Left ventricle myocardium inferior (tissue), 1 donor: Measurements from ENCODE around the gene NRXN3. TPM values are rescaled to one million over a fixed set of nuclear protein-coding genes. Genes with fewer than 3 reads are reported as not detected.

Experiments
- DNase-seq: peaks from one replicate; pipeline ENCODE4 v3.0.0-alpha.2; 2020
- H3K27ac ChIP-seq: fragments of 200-600 bp; replicated peaks from 2 replicates; pipeline ENCODE4 v1.8.0; 2021
- H3K27me3 ChIP-seq: fragments of 200-600 bp; 2 replicates; pipeline ENCODE4 v1.8.0; 2021; ENCODE audit warnings: low read depth
- H3K36me3 ChIP-seq: fragments of 200-600 bp; 2 replicates; pipeline ENCODE4 v1.8.0; 2021
- H3K4me1 ChIP-seq: fragments of 200-600 bp; 2 replicates; pipeline ENCODE4 v1.8.0; 2021
- H3K4me3 ChIP-seq: fragments of 200-600 bp; 2 replicates; pipeline ENCODE4 v1.8.0; 2021; ENCODE audit warnings: mild to moderate bottlenecking, moderate library complexity
- H3K9me3 ChIP-seq: fragments of 200-600 bp; replicated peaks from 2 replicates; pipeline ENCODE4 v1.8.0; 2021
- CTCF ChIP-seq: fragments of 200-600 bp; IDR thresholded peaks from 2 replicates; pipeline ENCODE4 v1.8.0; 2021; ENCODE audit warnings: antibody characterized with exemption, mild to moderate bottlenecking, borderline replicate concordance
- intact Hi-C: fragments of 100-400 bp; cut with micrococcal nuclease; formaldehyde crosslinking; loops from one replicate; pipeline ENCODE4 v1.11.0; 2022
- total RNA-seq: library from RNA; stranded (reverse); fragmentation: NEBNext Ultra II Directional; extraction: Animal tissue kit (Norgen Biotek cat#: 25700); gene quantifications from one replicate; pipeline ENCODE4 v1.2.1, GENCODE V29; 2021
- donor health status: DM: no; HTN: yes; CAD: no; lungs with severe emphysema.

NRXN3 gene
- total RNA-seq, 1 donor from 2014 or later, result 1.2 TPM

GRCh38 chr14:79567306-79567705 is 1397.1 kb downstream of the NRXN3 start:
- no peak for DNase-seq
- Histone ChIP-seq H3K4me1 (no peaks in the 10 kb centered on the region), H3K9me3 (no peaks in the 10 kb centered on the region), H3K27me3 (no peaks in the 10 kb centered on the region), H3K4me3 (no peak overlapping the region), H3K36me3 (no peaks in the 10 kb centered on the region), H3K27ac (no peak overlapping the region)
- intact Hi-C loops, result no loop called here
- TF ChIP-seq CTCF, result no peak

- intact Hi-C loops, result no loop called here
- TF ChIP-seq CTCF, result no peak
- Histone ChIP-seq H3K27me3 (no peaks in the 10 kb centered on the region), H3K27ac (no peak overlapping the region), H3K9me3 (no peaks in the 10 kb centered on the region), H3K36me3 (no peaks in the 10 kb centered on the region), H3K4me3 (no peak overlapping the region), H3K4me1 (no peaks in the 10 kb centered on the region)
- no peak for DNase-seq
Observed at GRCh38 chr14:79568594-79568993, 1398.4 kb downstream of the NRXN3 start.

GRCh38 chr14:79569072-79569471 is 1398.9 kb downstream of the NRXN3 start:
- no peaks in the 10 kb centered on the region for H3K9me3 ChIP-seq
- TF ChIP-seq CTCF, result no peak
- no peak overlapping the region for H3K4me3 ChIP-seq
- H3K36me3 ChIP-seq, result no peaks in the 10 kb centered on the region
- intact Hi-C loops, result no loop called here
- H3K27ac ChIP-seq, result no peak overlapping the region
- no peaks in the 10 kb centered on the region for H3K4me1 ChIP-seq
- DNase-seq, result no peak
- no peaks in the 10 kb centered on the region for H3K27me3 ChIP-seq

- Histone ChIP-seq H3K9me3 (no peaks in the 10 kb centered on the region), H3K36me3 (no peaks in the 10 kb centered on the region)
- intact Hi-C loops, result no loop called here
Observed at GRCh38 chr14:79570648-79571047, 1400.5 kb downstream of the NRXN3 start.

GRCh38 chr14:79571366-79571765 is 1401.2 kb downstream of the NRXN3 start:
- DNase-seq, result no peak
- Histone ChIP-seq H3K9me3 (no peaks in the 10 kb centered on the region), H3K4me3 (no peak overlapping the region), H3K4me1 (no peaks in the 10 kb centered on the region), H3K27me3 (no peaks in the 10 kb centered on the region), H3K27ac (no peak overlapping the region), H3K36me3 (no peaks in the 10 kb centered on the region)
- no peak for TF ChIP-seq CTCF
- intact Hi-C loops, result no loop called here

More at GRCh38 chr14:79570648-79571047, 1400.5 kb downstream of the NRXN3 start:
- Histone ChIP-seq H3K27me3 (no peaks in the 10 kb centered on the region), H3K27ac (no peak overlapping the region), H3K4me1 (no peaks in the 10 kb centered on the region), H3K4me3 (no peak overlapping the region)
- TF ChIP-seq CTCF, result no peak
- DNase-seq, result no peak

GRCh38 chr14:79573486-79573885 is 1403.3 kb downstream of the NRXN3 start:
- Histone ChIP-seq H3K9me3 (no peaks in the 10 kb centered on the region), H3K27ac (no peak overlapping the region), H3K4me3 (no peak overlapping the region), H3K36me3 (no peaks in the 10 kb centered on the region), H3K4me1 (no peaks in the 10 kb centered on the region), H3K27me3 (no peaks in the 10 kb centered on the region)
- TF ChIP-seq CTCF, result no peak
- intact Hi-C loops, result no loop called here
- no peak for DNase-seq
